Coronary artery (tissue), 2 donors: Measurements from ENCODE around the gene KIF14.

Experiments
- DNase-seq: peaks from one replicate; pipeline ENCODE4 v3.0.0-alpha.2; 2017; ENCODE audit warnings: low spot score
- H3K27ac ChIP-seq, 2 donors: fragments of 200-600 bp; sonication (generic); one replicate each; pipeline ENCODE4 v1.5.1; 2016 to 2019
- H3K4me3 ChIP-seq: fragments of 200-600 bp; sonication (generic); 2 replicates; pipeline ENCODE4 v1.5.1; 2016; ENCODE audit warnings: mild to moderate bottlenecking, moderate library complexity
- TF ChIP-seq, protein P1 (sequence below): fragments of 200-600 bp; sonication (generic); IDR thresholded peaks from one replicate; pipeline ENCODE4 v1.5.1; 2019; ENCODE audit warnings: antibody characterized with exemption

KIF14 gene

GRCh38 chr1:200619894-200620272 is 668 bp downstream of the KIF14 start:
- no peak for DNase-seq
- Histone ChIP-seq H3K4me3 (peak overlapping the region; percentile 77), H3K27ac (no peak overlapping the region)
- TF ChIP-seq, protein P1, sequence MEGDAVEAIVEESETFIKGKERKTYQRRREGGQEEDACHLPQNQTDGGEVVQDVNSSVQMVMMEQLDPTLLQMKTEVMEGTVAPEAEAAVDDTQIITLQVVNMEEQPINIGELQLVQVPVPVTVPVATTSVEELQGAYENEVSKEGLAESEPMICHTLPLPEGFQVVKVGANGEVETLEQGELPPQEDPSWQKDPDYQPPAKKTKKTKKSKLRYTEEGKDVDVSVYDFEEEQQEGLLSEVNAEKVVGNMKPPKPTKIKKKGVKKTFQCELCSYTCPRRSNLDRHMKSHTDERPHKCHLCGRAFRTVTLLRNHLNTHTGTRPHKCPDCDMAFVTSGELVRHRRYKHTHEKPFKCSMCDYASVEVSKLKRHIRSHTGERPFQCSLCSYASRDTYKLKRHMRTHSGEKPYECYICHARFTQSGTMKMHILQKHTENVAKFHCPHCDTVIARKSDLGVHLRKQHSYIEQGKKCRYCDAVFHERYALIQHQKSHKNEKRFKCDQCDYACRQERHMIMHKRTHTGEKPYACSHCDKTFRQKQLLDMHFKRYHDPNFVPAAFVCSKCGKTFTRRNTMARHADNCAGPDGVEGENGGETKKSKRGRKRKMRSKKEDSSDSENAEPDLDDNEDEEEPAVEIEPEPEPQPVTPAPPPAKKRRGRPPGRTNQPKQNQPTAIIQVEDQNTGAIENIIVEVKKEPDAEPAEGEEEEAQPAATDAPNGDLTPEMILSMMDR = no peak

GRCh38 chr1:200610846-200611245 is 9.7 kb downstream of the KIF14 start:
- no peak for DNase-seq
- Histone ChIP-seq H3K27ac (no peak overlapping the region), H3K4me3 (no peak overlapping the region)
- TF ChIP-seq, protein P1 = no peak

- DNase-seq = no peak
- TF ChIP-seq, protein P1 = no peak
- H3K4me3 ChIP-seq = no peak overlapping the region
- H3K27ac ChIP-seq = no peak overlapping the region
These were observed 17.9 kb downstream of the KIF14 start for GRCh38 chr1:200602632-200603031.

DNA sequence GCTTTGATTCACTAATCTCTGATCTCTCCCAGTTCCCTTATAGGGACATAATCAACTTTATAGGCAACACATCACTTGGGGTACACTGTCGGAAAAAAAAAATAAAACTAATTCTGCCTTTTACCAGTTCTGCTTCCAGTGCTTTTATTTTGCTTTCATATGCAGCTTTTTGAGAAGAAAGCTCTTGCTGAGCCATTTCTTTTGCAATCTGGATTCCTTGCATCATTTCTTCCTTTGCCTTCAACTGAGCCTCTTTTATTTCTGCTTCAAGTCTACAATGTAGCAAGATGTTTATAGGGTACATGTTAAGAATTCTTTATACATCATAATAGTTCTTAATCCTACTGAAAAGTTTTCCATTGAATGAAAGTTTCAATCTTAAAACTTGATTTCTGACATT is 30.6 kb downstream of the KIF14 start:
- DNase-seq = no peak
- Histone ChIP-seq H3K27ac (no peak overlapping the region), H3K4me3 (no peak overlapping the region)
- TF ChIP-seq, protein P1 = no peak

DNA sequence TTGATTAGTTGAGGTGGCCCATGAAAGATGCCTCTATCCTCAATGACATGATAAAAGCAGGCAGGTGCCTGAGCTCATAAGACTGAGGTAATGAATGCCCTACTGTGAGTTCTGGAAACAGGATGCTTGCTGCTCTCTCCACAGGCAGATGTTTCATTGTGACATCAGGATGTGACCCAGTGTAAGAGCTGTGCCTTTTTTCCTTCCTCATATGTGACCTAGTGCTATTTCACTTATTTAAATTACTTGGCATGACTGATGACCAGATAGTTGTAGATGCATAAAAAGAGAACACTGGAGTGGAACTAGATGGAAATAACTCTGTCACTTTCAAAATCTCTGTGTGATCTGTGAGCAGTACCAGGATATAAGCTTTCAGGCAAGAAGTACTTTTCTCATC is 31.9 kb downstream of the KIF14 start:
- Histone ChIP-seq H3K27ac (no peak overlapping the region), H3K4me3 (no peak overlapping the region)
- no peak for DNase-seq
- TF ChIP-seq, protein P1 = no peak

DNA sequence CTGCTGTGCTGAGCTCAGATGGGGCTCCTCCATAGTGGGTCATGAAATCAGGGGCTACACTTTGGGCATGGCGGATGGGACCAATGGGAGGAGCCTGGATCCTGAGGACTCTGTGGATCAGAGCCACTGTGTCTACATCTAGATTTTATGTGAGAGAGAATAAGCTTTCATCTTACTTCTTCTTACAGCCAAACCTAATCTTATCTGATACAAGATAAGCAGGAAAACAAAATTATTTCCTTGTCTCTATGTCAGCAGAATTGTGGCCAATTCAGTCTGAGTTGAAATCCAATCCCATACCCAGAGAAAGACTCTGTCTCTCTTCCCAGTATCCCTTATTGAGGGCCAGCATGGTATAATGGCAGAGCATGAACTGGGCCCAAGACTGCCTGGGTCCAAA is 56.2 kb downstream of the KIF14 start:
- DNase-seq = no peak
- no peak overlapping the region for H3K27ac ChIP-seq
- no peak overlapping the region for H3K4me3 ChIP-seq
- TF ChIP-seq, protein P1 = no peak

- no peak for DNase-seq
- Histone ChIP-seq H3K27ac (no peak overlapping the region), H3K4me3 (no peak overlapping the region)
- TF ChIP-seq, protein P1 = no peak
These were observed 58.7 kb downstream of the KIF14 start for GRCh38 chr1:200561856-200562214.
